Lower leg skin (tissue), 4 donors: Measurements from ENCODE around the gene NAP1L1. TPM values are rescaled to one million over a fixed set of nuclear protein-coding genes. Genes with fewer than 3 reads are reported as not detected.
A peak's percentile ranks its signal among the peaks of the same experiment; 100 is the strongest.

Experiments
- DNase-seq, 2 donors: peaks; one replicate each; pipeline ENCODE4 v3.0.0-alpha.2; 2019; ENCODE audit warnings: low spot score in 2 of 2
- H3K4me3 ChIP-seq: fragments of 200-600 bp; sonication (generic); 2 replicates; pipeline ENCODE4 v1.5.1; 2017; ENCODE audit warnings: mild to moderate bottlenecking, low read depth; ENCODE audit not compliant: poor library complexity, severe bottlenecking
- CTCF ChIP-seq, 3 donors: fragments of 450-650 bp; IDR thresholded peaks; one replicate each; pipeline ENCODE4 v1.5.1; 2016; ENCODE audit warnings: antibody characterized with exemption in 3 of 3, mild to moderate bottlenecking in 3 of 3, moderate library complexity in 2 of 3
- POLR2A ChIP-seq, 2 donors: fragments of 450-650 bp; IDR thresholded peaks; one replicate each; pipeline ENCODE4 v1.6.1; 2016 to 2017; ENCODE audit warnings: antibody characterized with exemption in 2 of 2, mild to moderate bottlenecking in 1 of 2, moderate library complexity in 1 of 2
- WGBS, 2 donors: methylation state at CpG; one replicate each; pipeline ENCODE4 v1.1.5; 2018; 5-methylcytosine and 5-hydroxymethylcytosine counted together
- intact Hi-C: fragments of 100-400 bp; cut with DNase I; formaldehyde crosslinking; loops from one replicate; pipeline ENCODE4 v1.15.0; 2023; ENCODE audit warnings: low total_unique reads
- total RNA-seq, 4 donors: library from RNA; depleted of rRNA; stranded (reverse); fragments of >200 nt; gene quantifications; one replicate each; pipeline ENCODE4 v1.1.0, GENCODE V29; 2016

NAP1L1 gene
- total RNA-seq, 4 donors from 2014 or later, result 150 to 198 (median 179) TPM

GRCh38 chr12:76035045-76035444, 49.4 kb downstream of the NAP1L1 start:
- intact Hi-C loops, result loop anchor here (10.0 kb wide), 1 partner anchor 480 kb away; no protein-coding TSS in a partner anchor

GRCh38 chr12:76033081-76034011, 51.1 kb downstream of the NAP1L1 start:
- intact Hi-C loops, result loop anchor here (10.0 kb wide), 1 partner anchor 479 kb away; no protein-coding TSS in a partner anchor
- DNase-seq, result no peak
- no peak overlapping the region for H3K4me3 ChIP-seq
- TF ChIP-seq CTCF (IDR thresholded peaks at IDR 0.05), result no peak
- TF ChIP-seq POLR2A (IDR thresholded peaks at IDR 0.05), result no peak
- WGBS, 2 donors, result 76 to 78% methylated on average over 5 of the region's 5 CpGs

More at GRCh38 chr12:76035045-76035444, 49.4 kb downstream of the NAP1L1 start:
- no peak for TF ChIP-seq CTCF (IDR thresholded peaks at IDR 0.05)
- no peak for TF ChIP-seq POLR2A (IDR thresholded peaks at IDR 0.05)
- H3K4me3 ChIP-seq, result no peak overlapping the region
- DNase-seq, result no peak
- 71 to 75% methylated on average over 3 of the region's 3 CpGs for WGBS, 2 donors

GRCh38 chr12:76032043-76032981, 52.2 kb downstream of the NAP1L1 start:
- intact Hi-C loops, result loop anchor here (10.0 kb wide), 1 partner anchor 478 kb away; no protein-coding TSS in a partner anchor
- DNase-seq, result peak; percentile 31 to 91
- H3K4me3 ChIP-seq, result peak overlapping the region; percentile 84
- no peak for TF ChIP-seq CTCF (IDR thresholded peaks at IDR 0.05)
- no peak for TF ChIP-seq POLR2A (IDR thresholded peaks at IDR 0.05)
- 9 to 12% methylated on average over 37 to 47 of the region's 58 CpGs for WGBS, 2 donors

GRCh38 chr12:76031414-76032042, 53.0 kb downstream of the NAP1L1 start, which contains the start of gene PHLDA1:
Gene PHLDA1, minus strand, starts transcription at chr12:76031776.
- intact Hi-C loops, result loop anchor here (10.0 kb wide), 1 partner anchor 477 kb away; no protein-coding TSS in a partner anchor
- WGBS, 2 donors, result 0 to 1% methylated on average over 31 to 40 of the region's 67 CpGs

More at GRCh38 chr12:76031414-76032042, 53.0 kb downstream of the NAP1L1 start, which contains the start of gene PHLDA1:
- peak within 1 kb of the TSS; percentile 84 for H3K4me3 ChIP-seq
- peak; percentile 90 to 99 for DNase-seq
- TF ChIP-seq POLR2A (IDR thresholded peaks at IDR 0.05), result peak in 1 of 2 donors; percentile 74
- peak in 1 of 3 donors; percentile 43 for TF ChIP-seq CTCF (IDR thresholded peaks at IDR 0.05)
